Measurements from ENCODE around the gene DNMT1. TPM values are rescaled to one million over a fixed set of nuclear protein-coding genes. Genes with fewer than 3 reads are reported as not detected.

DNMT1 gene
- total RNA-seq, 1 donor = 56.1 TPM

DNA sequence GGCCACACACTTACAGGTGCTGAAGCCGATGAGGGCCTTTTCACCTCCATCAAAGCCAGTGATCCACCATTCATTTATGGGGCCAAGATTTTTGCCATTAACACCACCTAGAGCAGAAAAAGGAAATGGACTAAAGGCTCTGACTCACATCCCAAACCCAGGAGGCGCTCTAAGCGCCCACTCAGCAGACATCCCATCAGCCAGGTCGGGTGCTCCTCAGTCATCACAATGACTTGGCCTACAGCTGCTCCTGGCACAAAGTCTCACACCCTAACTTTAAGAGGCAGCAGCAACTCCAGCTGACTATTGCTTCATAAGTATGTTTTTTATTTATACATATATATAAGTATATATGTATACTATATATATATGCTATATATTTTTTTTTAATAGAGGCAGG is 38.9 kb downstream of the DNMT1 start:
- no peak for DNase-seq (ENCODE audit: low read depth)
- no peak for TF ChIP-seq CTCF (IDR thresholded peaks at IDR 0.05; ENCODE audit: insufficient read depth, low read depth, low read length)

GRCh38 chr19:10152100-10152499 is 42.7 kb downstream of the DNMT1 start:
- no peak overlapping the region for H3K4me3 ChIP-seq (ENCODE audit: low read depth, low read length)
- DNase-seq (ENCODE audit: low read depth) = no peak

More for the DNA sequence above, 38.9 kb downstream of the DNMT1 start:
- no peak overlapping the region for H3K4me3 ChIP-seq (ENCODE audit: low read depth, low read length)

GRCh38 chr19:10151521-10151920 is 43.2 kb downstream of the DNMT1 start:
- no peak for TF ChIP-seq CTCF (IDR thresholded peaks at IDR 0.05; ENCODE audit: insufficient read depth, low read depth, low read length)
- DNase-seq (ENCODE audit: low read depth) = no peak
- no peak overlapping the region for H3K4me3 ChIP-seq (ENCODE audit: low read depth, low read length)

More at GRCh38 chr19:10152100-10152499, 42.7 kb downstream of the DNMT1 start:
- TF ChIP-seq CTCF (IDR thresholded peaks at IDR 0.05; ENCODE audit: insufficient read depth, low read depth, low read length) = no peak

DNA sequence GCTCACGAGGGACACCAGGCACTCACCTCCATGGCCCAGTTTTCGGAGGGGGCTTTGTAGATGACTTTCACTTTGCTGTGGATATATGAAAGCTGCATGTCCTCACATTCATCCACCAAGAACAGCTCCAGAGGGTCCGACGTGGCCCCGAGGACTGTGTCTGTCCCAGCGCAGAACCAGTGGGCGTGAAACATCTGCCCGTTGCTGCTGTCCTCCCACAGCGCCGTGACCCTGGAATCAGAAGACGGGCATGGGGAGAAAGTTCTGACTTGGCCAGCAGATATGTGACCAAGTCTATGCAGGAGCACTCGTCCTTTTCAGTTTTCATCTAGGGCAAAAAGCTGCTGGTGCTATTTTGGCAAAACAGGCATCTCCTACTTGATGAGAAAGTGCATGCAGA is 45.3 kb downstream of the DNMT1 start:
- no peak for DNase-seq (ENCODE audit: low read depth)
- TF ChIP-seq CTCF (IDR thresholded peaks at IDR 0.05; ENCODE audit: insufficient read depth, low read depth, low read length) = no peak

GRCh38 chr19:10146142-10146541 is 48.6 kb downstream of the DNMT1 start:
- TF ChIP-seq CTCF (IDR thresholded peaks at IDR 0.05; ENCODE audit: insufficient read depth, low read depth, low read length) = no peak
- no peak overlapping the region for H3K4me3 ChIP-seq (ENCODE audit: low read depth, low read length)
- no peak for DNase-seq (ENCODE audit: low read depth)

More for the DNA sequence above, 45.3 kb downstream of the DNMT1 start:
- no peak overlapping the region for H3K4me3 ChIP-seq (ENCODE audit: low read depth, low read length)

DNA sequence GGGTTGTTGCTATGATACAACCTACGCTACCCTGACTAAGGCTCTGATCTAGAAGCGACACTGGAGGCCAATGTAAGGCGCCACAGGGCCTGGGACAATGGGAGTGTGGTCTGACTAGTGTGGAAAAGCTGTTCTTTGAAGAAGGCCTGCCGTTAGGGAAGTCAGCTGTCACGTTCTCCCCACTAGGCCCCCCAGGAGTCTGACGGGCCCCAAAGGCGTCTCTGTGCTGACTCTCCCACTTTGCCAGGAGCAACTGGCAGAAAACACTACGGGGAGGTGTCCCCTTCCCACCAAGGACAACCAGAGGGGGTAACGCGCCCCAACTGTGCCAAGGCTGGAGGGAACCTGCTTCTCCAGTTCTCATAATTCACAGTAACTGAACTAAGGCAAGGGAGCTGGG is 49.7 kb downstream of the DNMT1 start:
- no peak for DNase-seq (ENCODE audit: low read depth)
- H3K4me3 ChIP-seq (ENCODE audit: low read depth, low read length) = no peak overlapping the region
- no peak for TF ChIP-seq CTCF (IDR thresholded peaks at IDR 0.05; ENCODE audit: insufficient read depth, low read depth, low read length)

DNA sequence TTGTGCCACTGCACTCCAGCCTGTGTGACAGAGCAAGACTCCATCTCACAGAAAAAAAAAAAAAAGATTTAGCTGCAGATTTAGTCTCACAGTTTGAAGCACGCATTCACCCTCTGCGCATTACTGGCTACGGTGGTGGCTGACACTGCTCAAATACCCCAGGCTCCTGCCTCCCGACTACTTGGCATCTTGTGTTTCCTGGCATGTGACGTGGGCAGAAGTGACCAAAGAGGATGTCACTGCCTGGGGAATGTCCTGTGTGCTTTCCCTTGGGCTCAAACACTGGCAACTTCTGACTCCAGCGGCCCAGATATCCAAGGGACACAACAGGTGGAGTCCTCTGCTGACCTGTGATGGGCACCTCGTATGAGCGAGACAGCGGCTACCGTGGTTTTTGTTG is 50.4 kb downstream of the DNMT1 start:
- TF ChIP-seq CTCF (IDR thresholded peaks at IDR 0.05; ENCODE audit: insufficient read depth, low read depth, low read length) = no peak
- DNase-seq (ENCODE audit: low read depth) = no peak
- no peak overlapping the region for H3K4me3 ChIP-seq (ENCODE audit: low read depth, low read length)
